HEK293 (cell line): ENCODE measurements around the gene CR2.

Experiments used
- CTCF ChIA-PET: fragments of 350-600 bp; formaldehyde crosslinking; extraction: SDS; loops from one replicate; lab custom pipeline; 2021; ENCODE audit warnings: antibody characterized with exemption; lab: Yijun Ruan, JAX
- POLR2A ChIA-PET: fragments of 300-600 bp; formaldehyde crosslinking; extraction: SDS; loops from one replicate; lab custom pipeline; 2020; ENCODE audit warnings: antibody characterized with exemption, inconsistent platforms; lab: Yijun Ruan, JAX
- H3K27ac ChIP-seq: fragments of 200-500 bp; sonication (Bioruptor generic); 2 replicates; pipeline ENCODE4 v1.5.1; 2014; ENCODE audit warnings: low read depth, low read length, control low read depth, inconsistent platforms; ENCODE audit errors: extremely low read depth
- H3K36me3 ChIP-seq, 2 experiments: fragments of 200-500 bp in 1 of 2; sonication (Bioruptor generic) in 1 of 2; 1 replicate in 1 of 2; 2 replicates in 1 of 2; pipeline ENCODE4 v1.5.1; 2014 to 2017; ENCODE audit warnings: inconsistent platforms in 2 of 2, low read length in 2 of 2; ENCODE audit not compliant: control insufficient read depth in 2 of 2, insufficient read depth in 1 of 2
- H3K4me1 ChIP-seq: fragments of 200-500 bp; sonication (Bioruptor generic); 2 replicates; pipeline ENCODE4 v1.5.1; 2014; ENCODE audit warnings: mild to moderate bottlenecking, low read length, inconsistent platforms; ENCODE audit not compliant: control insufficient read depth, insufficient read depth
- H3K4me3 ChIP-seq: 2 replicates; pipeline ENCODE4 v1.5.1; 2011; ENCODE audit warnings: low read depth, mild to moderate bottlenecking, control low read depth, low read length, moderate library complexity
- H3K9me3 ChIP-seq: fragments of 200-500 bp; sonication (Bioruptor generic); 2 replicates; pipeline ENCODE4 v1.5.1; 2014; ENCODE audit warnings: low read depth, low read length, inconsistent platforms; ENCODE audit not compliant: control insufficient read depth, insufficient read depth
- EGR2 ChIP-seq: fragments of 450-650 bp; formaldehyde crosslinking; IDR thresholded peaks from 2 replicates; pipeline ENCODE4 v1.5.1; 2016; ENCODE audit warnings: low read depth, missing biosample characterization, missing genetic modification characterization
- FEZF1 ChIP-seq: fragments of 450-650 bp; formaldehyde crosslinking; IDR thresholded peaks from 2 replicates; pipeline ENCODE4 v1.5.1; 2016; ENCODE audit warnings: missing biosample characterization, missing genetic modification characterization
- KLF1 ChIP-seq: fragments of 450-650 bp; formaldehyde crosslinking; IDR thresholded peaks from 2 replicates; pipeline ENCODE4 v1.5.1; 2016; ENCODE audit warnings: missing biosample characterization, missing genetic modification characterization
- KLF10 ChIP-seq: fragments of 450-650 bp; IDR thresholded peaks from 2 replicates; pipeline ENCODE4 v1.5.1; 2018; ENCODE audit warnings: missing biosample characterization, mild to moderate bottlenecking, missing genetic modification characterization
- KLF9 ChIP-seq: fragments of 450-650 bp; formaldehyde crosslinking; IDR thresholded peaks from 2 replicates; pipeline ENCODE4 v1.5.1; 2016; ENCODE audit warnings: missing biosample characterization, missing genetic modification characterization, low read depth
- REPIN1 ChIP-seq: fragments of 450-650 bp; formaldehyde crosslinking; IDR thresholded peaks from 2 replicates; pipeline ENCODE4 v1.5.1; 2017; ENCODE audit warnings: missing biosample characterization, missing genetic modification characterization, low read depth
- SP3 ChIP-seq: fragments of 450-650 bp; formaldehyde crosslinking; IDR thresholded peaks from 2 replicates; pipeline ENCODE4 v1.5.1; 2016; ENCODE audit warnings: missing biosample characterization, missing genetic modification characterization
- SP7 ChIP-seq: fragments of 450-650 bp; formaldehyde crosslinking; IDR thresholded peaks from 2 replicates; pipeline ENCODE4 v1.5.1; 2016; ENCODE audit warnings: missing biosample characterization, missing genetic modification characterization
- ZBTB8A ChIP-seq: fragments of 450-650 bp; formaldehyde crosslinking; IDR thresholded peaks from 2 replicates; pipeline ENCODE4 v1.5.1; 2016; ENCODE audit warnings: missing biosample characterization, missing genetic modification characterization
- ZFP69B ChIP-seq: fragments of 450-650 bp; formaldehyde crosslinking; IDR thresholded peaks from 2 replicates; pipeline ENCODE4 v1.5.1; 2016; ENCODE audit warnings: missing biosample characterization, missing genetic modification characterization
- ZNF138 ChIP-seq: fragments of 450-650 bp; formaldehyde crosslinking; IDR thresholded peaks from 2 replicates; pipeline ENCODE4 v1.5.1; 2016; ENCODE audit warnings: missing biosample characterization, missing genetic modification characterization, borderline replicate concordance
- ZNF18 ChIP-seq: fragments of 450-650 bp; formaldehyde crosslinking; IDR thresholded peaks from 2 replicates; pipeline ENCODE4 v1.5.1; 2016; ENCODE audit warnings: missing biosample characterization, missing genetic modification characterization
- ZNF223 ChIP-seq: fragments of 450-650 bp; formaldehyde crosslinking; IDR thresholded peaks from 2 replicates; pipeline ENCODE4 v1.5.1; 2016; ENCODE audit warnings: missing biosample characterization, missing genetic modification characterization
- ZNF37A ChIP-seq: fragments of 450-650 bp; IDR thresholded peaks from 2 replicates; pipeline ENCODE4 v1.5.1; 2018; ENCODE audit warnings: missing biosample characterization, missing genetic modification characterization
- ZNF394 ChIP-seq: fragments of 450-650 bp; formaldehyde crosslinking; IDR thresholded peaks from 2 replicates; pipeline ENCODE4 v1.5.1; 2016; ENCODE audit warnings: missing biosample characterization, missing genetic modification characterization, mild to moderate bottlenecking, moderate library complexity, borderline replicate concordance
- ZNF501 ChIP-seq: fragments of 450-650 bp; formaldehyde crosslinking; IDR thresholded peaks from 2 replicates; pipeline ENCODE4 v1.5.1; 2016; ENCODE audit warnings: missing biosample characterization, missing genetic modification characterization
- ZNF510 ChIP-seq: fragments of 450-650 bp; formaldehyde crosslinking; IDR thresholded peaks from 2 replicates; pipeline ENCODE4 v1.5.1; 2018; ENCODE audit warnings: mild to moderate bottlenecking, missing genetic modification characterization, missing biosample characterization; ENCODE audit not compliant: insufficient replicate concordance
- ZNF549 ChIP-seq: fragments of 450-650 bp; IDR thresholded peaks from 2 replicates; pipeline ENCODE4 v1.5.1; 2018; ENCODE audit warnings: missing biosample characterization, missing genetic modification characterization, mild to moderate bottlenecking, inconsistent platforms, moderate library complexity
- ZNF600 ChIP-seq: fragments of 450-650 bp; formaldehyde crosslinking; IDR thresholded peaks from 2 replicates; pipeline ENCODE4 v1.5.1; 2016; ENCODE audit warnings: missing biosample characterization, missing genetic modification characterization
- ZNF621 ChIP-seq: fragments of 450-650 bp; formaldehyde crosslinking; IDR thresholded peaks from 2 replicates; pipeline ENCODE4 v1.5.1; 2017; ENCODE audit warnings: missing biosample characterization, missing genetic modification characterization
- ZNF629 ChIP-seq: fragments of 450-650 bp; formaldehyde crosslinking; IDR thresholded peaks from 2 replicates; pipeline ENCODE4 v1.5.1; 2017; ENCODE audit warnings: missing biosample characterization, missing genetic modification characterization
- ZNF660 ChIP-seq: fragments of 450-650 bp; IDR thresholded peaks from 2 replicates; pipeline ENCODE4 v1.5.1; 2018; ENCODE audit warnings: missing biosample characterization, mild to moderate bottlenecking, missing genetic modification characterization
- ZNF792 ChIP-seq: fragments of 450-650 bp; formaldehyde crosslinking; IDR thresholded peaks from 2 replicates; pipeline ENCODE4 v1.5.1; 2016; ENCODE audit warnings: missing biosample characterization, missing genetic modification characterization
- ZXDB ChIP-seq: fragments of 450-650 bp; formaldehyde crosslinking; IDR thresholded peaks from 2 replicates; pipeline ENCODE4 v1.5.1; 2016; ENCODE audit warnings: missing biosample characterization, missing genetic modification characterization
- TF ChIP-seq, protein P1 (sequence below): fragments of 450-650 bp; formaldehyde crosslinking; IDR thresholded peaks from 2 replicates; pipeline ENCODE4 v1.5.1; 2016; ENCODE audit warnings: missing biosample characterization, missing genetic modification characterization
- TF ChIP-seq, protein P2 (sequence below): fragments of 450-650 bp; formaldehyde crosslinking; IDR thresholded peaks from 2 replicates; pipeline ENCODE4; 2016; ENCODE audit warnings: missing biosample characterization, missing genetic modification characterization

Gene CR2

DNA sequence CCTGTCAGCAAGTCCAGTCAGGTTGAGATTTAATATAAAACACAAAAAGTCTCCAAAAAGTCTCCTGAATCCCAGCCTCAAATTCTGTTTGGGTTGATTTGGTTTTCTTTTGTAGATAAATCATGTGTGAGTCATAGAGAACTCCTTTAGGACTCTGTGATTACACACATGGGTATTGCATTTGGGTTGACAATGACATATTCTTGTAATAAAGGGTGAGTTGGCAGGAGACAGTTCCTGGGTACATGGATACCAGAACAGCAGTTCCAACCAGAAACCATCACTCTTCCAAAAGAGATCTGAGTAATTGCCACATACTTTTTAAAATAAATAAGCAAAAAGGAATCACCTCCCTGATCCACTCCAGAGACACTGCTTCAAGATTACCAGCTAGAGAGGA is 8.9 kb downstream of the CR2 start:
- Histone ChIP-seq H3K4me3 (no peak overlapping the region), H3K36me3 (no peaks in the 10 kb centered on the region)
- POLR2A ChIA-PET: no interaction called here
- CTCF ChIA-PET: interaction anchor here (1.0 to 2.1 kb wide), 2 partner anchors 8 to 512 kb away, joined by 3 to 12 read pairs; partner anchors contain the start of gene CR2
- TF ChIP-seq ZNF792 (tag by site-specific recombination): no peak
- TF ChIP-seq ZNF501 (tag by site-specific recombination): no peak
- peak; percentile 47; the same call in 1 of the 2 replicates for TF ChIP-seq ZNF600 (tag by site-specific recombination)
- no peak for TF ChIP-seq KLF1
- TF ChIP-seq ZNF660 (tag by site-specific recombination): 0 out of 2 replicates have a peak, but pooled peaks have one; percentile 21
- peak; percentile 47 for TF ChIP-seq ZNF629
- TF ChIP-seq, protein P1, sequence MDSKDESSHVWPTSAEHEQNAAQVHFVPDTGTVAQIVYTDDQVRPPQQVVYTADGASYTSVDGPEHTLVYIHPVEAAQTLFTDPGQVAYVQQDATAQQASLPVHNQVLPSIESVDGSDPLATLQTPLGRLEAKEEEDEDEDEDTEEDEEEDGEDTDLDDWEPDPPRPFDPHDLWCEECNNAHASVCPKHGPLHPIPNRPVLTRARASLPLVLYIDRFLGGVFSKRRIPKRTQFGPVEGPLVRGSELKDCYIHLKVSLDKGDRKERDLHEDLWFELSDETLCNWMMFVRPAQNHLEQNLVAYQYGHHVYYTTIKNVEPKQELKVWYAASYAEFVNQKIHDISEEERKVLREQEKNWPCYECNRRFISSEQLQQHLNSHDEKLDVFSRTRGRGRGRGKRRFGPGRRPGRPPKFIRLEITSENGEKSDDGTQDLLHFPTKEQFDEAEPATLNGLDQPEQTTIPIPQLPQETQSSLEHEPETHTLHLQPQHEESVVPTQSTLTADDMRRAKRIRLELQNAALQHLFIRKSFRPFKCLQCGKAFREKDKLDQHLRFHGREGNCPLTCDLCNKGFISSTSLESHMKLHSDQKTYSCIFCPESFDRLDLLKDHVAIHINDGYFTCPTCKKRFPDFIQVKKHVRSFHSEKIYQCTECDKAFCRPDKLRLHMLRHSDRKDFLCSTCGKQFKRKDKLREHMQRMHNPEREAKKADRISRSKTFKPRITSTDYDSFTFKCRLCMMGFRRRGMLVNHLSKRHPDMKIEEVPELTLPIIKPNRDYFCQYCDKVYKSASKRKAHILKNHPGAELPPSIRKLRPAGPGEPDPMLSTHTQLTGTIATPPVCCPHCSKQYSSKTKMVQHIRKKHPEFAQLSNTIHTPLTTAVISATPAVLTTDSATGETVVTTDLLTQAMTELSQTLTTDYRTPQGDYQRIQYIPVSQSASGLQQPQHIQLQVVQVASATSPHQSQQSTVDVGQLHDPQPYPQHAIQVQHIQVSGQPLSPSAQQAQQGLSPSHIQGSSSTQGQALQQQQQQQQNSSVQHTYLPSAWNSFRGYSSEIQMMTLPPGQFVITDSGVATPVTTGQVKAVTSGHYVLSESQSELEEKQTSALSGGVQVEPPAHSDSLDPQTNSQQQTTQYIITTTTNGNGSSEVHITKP: peak; percentile 45; the same call in 1 of the 2 replicates
- no peak for TF ChIP-seq EGR2 (tag by site-specific recombination)
- TF ChIP-seq, all 188 proteins: peak for 4
- peaks cover 8% of the 10 kb centered on the region for H3K4me1 ChIP-seq
- no peaks in the 10 kb centered on the region for H3K9me3 ChIP-seq
- H3K27ac ChIP-seq: no peak overlapping the region

- Histone ChIP-seq H3K4me3 (no peak overlapping the region), H3K36me3 (no peaks in the 10 kb centered on the region), H3K4me1 (peaks cover 8% of the 10 kb centered on the region), H3K27ac (no peak overlapping the region), H3K9me3 (no peaks in the 10 kb centered on the region)
- ChIA-PET POLR2A (no interaction called here), CTCF (interaction anchor here (0.7 to 2.1 kb wide), 3 partner anchors 9 to 511 kb away, joined by 3 to 12 read pairs (median 3); partner anchors contain the start of gene CR2)
- TF ChIP-seq ZNF394 (tag by site-specific recombination) (no peak), FEZF1 (tag by site-specific recombination) (peak; percentile 36), ZXDB (0 out of 2 replicates have a peak, but pooled peaks have one; percentile 16), SP7 (tag by site-specific recombination) (peak; percentile 70), ZNF549 (tag by site-specific recombination) (no peak)
Measured at GRCh38 chr1:207463571-207463970, 9.4 kb downstream of the CR2 start.

DNA sequence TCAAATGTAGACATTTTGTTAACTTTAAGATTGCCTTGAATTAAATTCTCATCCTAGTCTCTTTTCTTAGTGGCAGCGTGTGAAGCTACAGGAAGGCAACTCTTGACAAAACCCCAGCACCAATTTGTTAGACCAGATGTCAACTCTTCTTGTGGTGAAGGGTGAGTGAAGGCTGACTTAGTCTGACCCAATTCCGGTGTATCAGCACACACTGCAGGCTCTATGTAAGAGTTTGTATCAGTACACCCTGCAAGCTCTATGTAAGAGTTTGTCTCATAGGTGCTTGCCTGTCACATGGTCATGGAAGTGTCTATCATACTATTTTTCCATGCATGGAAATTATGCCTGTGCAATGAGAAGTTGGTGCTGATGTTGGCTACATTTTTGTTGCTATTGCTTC is 16.8 kb downstream of the CR2 start:
- no peaks in the 10 kb centered on the region for H3K36me3 ChIP-seq
- no peak overlapping the region for H3K4me3 ChIP-seq
- no peak overlapping the region for H3K27ac ChIP-seq
- H3K4me1 ChIP-seq: no peaks in the 10 kb centered on the region
- H3K9me3 ChIP-seq: no peaks in the 10 kb centered on the region
- CTCF ChIA-PET: no interaction called here
- POLR2A ChIA-PET: no interaction called here
- no peak for TF ChIP-seq ZNF223
- no peak for TF ChIP-seq ZNF18 (tag by site-specific recombination)
- TF ChIP-seq SP3 (tag by site-specific recombination): no peak
- no peak for TF ChIP-seq ZNF37A
- TF ChIP-seq, protein P2, sequence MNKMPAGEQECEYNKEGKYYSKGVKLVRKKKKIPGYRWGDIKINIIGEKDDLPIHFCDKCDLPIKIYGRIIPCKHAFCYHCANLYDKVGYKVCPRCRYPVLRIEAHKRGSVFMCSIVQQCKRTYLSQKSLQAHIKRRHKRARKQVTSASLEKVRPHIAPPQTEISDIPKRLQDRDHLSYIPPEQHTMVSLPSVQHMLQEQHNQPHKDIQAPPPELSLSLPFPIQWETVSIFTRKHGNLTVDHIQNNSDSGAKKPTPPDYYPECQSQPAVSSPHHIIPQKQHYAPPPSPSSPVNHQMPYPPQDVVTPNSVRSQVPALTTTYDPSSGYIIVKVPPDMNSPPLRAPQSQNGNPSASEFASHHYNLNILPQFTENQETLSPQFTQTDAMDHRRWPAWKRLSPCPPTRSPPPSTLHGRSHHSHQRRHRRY: no peak
- no peak for TF ChIP-seq ZNF510 (tag by site-specific recombination)
- TF ChIP-seq ZFP69B (tag by site-specific recombination): no peak
- no peak for TF ChIP-seq KLF9 (tag by site-specific recombination)
- no peak for TF ChIP-seq ZNF138 (tag by site-specific recombination)
- TF ChIP-seq KLF10 (tag by site-specific recombination): no peak
- no peak for TF ChIP-seq REPIN1 (tag by site-specific recombination)
- no peak for TF ChIP-seq ZBTB8A (tag by site-specific recombination)
- no peak for TF ChIP-seq ZNF621 (tag by site-specific recombination)
- TF ChIP-seq ZNF792 (tag by site-specific recombination): no peak
- no peak for TF ChIP-seq ZXDB
